Colonic mucosa (tissue), 4 donors: ENCODE data around the gene MAP4. TPM values are rescaled to one million over a fixed set of nuclear protein-coding genes. Genes with fewer than 3 reads are reported as not detected.

Source experiments
- DNase-seq: peaks from one replicate; pipeline ENCODE4 v3.0.0-alpha.2; 2020
- H3K27ac ChIP-seq: fragments of 200-600 bp; one replicate; pipeline ENCODE4 v1.8.0; 2021
- H3K27me3 ChIP-seq: fragments of 200-600 bp; one replicate; pipeline ENCODE4 v1.8.0; 2021
- H3K36me3 ChIP-seq: fragments of 200-600 bp; one replicate; pipeline ENCODE4 v1.8.0; 2021
- H3K4me1 ChIP-seq: fragments of 200-600 bp; one replicate; pipeline ENCODE4 v1.8.0; 2021; ENCODE audit warnings: mild to moderate bottlenecking
- H3K4me3 ChIP-seq: fragments of 200-600 bp; one replicate; pipeline ENCODE4 v1.8.0; 2021
- H3K9ac ChIP-seq, 2 donors: one replicate each; pipeline ENCODE4 v1.7.0; 2013; ENCODE audit warnings: control low read depth in 2 of 2, low read depth in 2 of 2, low read length in 2 of 2
- H3K9me3 ChIP-seq: fragments of 200-600 bp; one replicate; pipeline ENCODE4 v1.8.0; 2021
- intact Hi-C: fragments of 100-400 bp; cut with DNase I; formaldehyde crosslinking; loops from one replicate; pipeline ENCODE4 v1.14.1; 2022
- total RNA-seq, 2 donors: library from RNA; stranded (reverse); fragmentation: NEBNext Ultra II Directional in 1 of 2; extraction: Animal tissue kit (Norgen Biotek cat#: 25700) in 1 of 2; gene quantifications; one replicate each; pipeline ENCODE4 v1.2.1, GENCODE V29; 2021
- TF ChIP-seq, protein P1 (sequence below): fragments of 200-600 bp; IDR thresholded peaks from one replicate; pipeline ENCODE4 v1.8.0; 2022; ENCODE audit warnings: antibody characterized with exemption, mild to moderate bottlenecking
- donor health status: healthy.
- donor health status: DM: no; HTN: no; CAD: no.
- donor health status: DM: no; HTN: no; CAD: no.

MAP4 gene
- total RNA-seq, 2 donors from 2014 or later, result 117 to 132 TPM

DNA sequence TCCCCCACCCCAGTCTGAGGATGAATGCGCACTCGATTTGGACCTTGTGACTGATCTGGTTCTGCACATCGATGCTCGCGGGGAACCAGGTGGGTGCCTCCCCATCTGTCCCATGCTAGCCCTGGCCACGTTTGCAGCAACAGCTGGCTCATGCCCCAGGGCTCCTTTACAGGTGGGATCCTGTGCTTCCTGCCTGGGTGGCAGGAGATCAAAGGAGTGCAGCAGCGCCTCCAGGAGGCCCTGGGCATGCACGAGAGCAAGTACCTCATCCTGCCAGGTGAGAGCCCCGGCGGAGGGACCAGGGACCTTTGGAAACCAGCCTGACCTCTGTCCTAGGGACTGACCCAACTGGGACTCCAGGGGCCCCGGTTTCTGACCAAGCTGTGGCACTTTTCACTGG lies 169.0 kb downstream of the MAP4 start:
- Histone ChIP-seq H3K27ac (no peak overlapping the region), H3K9ac (no peak overlapping the region), H3K4me3 (no peak overlapping the region), H3K36me3 (peaks cover 22% of the 10 kb centered on the region), H3K4me1 (no peaks in the 10 kb centered on the region), H3K27me3 (no peaks in the 10 kb centered on the region), H3K9me3 (no peaks in the 10 kb centered on the region)
- TF ChIP-seq, protein P1, sequence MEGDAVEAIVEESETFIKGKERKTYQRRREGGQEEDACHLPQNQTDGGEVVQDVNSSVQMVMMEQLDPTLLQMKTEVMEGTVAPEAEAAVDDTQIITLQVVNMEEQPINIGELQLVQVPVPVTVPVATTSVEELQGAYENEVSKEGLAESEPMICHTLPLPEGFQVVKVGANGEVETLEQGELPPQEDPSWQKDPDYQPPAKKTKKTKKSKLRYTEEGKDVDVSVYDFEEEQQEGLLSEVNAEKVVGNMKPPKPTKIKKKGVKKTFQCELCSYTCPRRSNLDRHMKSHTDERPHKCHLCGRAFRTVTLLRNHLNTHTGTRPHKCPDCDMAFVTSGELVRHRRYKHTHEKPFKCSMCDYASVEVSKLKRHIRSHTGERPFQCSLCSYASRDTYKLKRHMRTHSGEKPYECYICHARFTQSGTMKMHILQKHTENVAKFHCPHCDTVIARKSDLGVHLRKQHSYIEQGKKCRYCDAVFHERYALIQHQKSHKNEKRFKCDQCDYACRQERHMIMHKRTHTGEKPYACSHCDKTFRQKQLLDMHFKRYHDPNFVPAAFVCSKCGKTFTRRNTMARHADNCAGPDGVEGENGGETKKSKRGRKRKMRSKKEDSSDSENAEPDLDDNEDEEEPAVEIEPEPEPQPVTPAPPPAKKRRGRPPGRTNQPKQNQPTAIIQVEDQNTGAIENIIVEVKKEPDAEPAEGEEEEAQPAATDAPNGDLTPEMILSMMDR, result no peak
- DNase-seq, result no peak
- intact Hi-C loops, result no loop called here

DNA sequence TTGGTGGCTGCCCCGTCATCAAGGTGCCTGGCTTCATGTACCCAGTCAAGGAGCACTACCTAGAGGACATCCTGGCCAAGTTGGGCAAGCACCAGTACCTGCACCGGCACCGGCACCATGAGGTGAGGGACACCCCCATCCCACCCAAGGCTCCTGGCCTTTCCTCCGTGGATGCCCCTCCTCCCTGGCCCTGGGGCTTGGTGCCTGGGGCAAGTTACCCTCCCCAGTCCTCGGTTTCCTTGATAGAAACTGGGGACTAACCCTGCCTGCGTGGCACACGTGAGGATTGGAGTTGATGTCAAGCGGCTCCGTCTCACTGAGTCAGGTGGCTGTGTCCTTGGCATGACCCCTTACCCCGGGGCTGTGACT lies 169.4 kb downstream of the MAP4 start:
- H3K4me3 ChIP-seq, result no peak overlapping the region
- H3K36me3 ChIP-seq, result peaks cover 22% of the 10 kb centered on the region
- TF ChIP-seq, protein P1, result no peak
- no peaks in the 10 kb centered on the region for H3K9me3 ChIP-seq
- DNase-seq, result no peak
- H3K27me3 ChIP-seq, result no peaks in the 10 kb centered on the region
- H3K27ac ChIP-seq, result no peak overlapping the region
- H3K9ac ChIP-seq, result no peak overlapping the region
- no peaks in the 10 kb centered on the region for H3K4me1 ChIP-seq
- intact Hi-C loops, result no loop called here

GRCh38 chr3:47846186-47846879 lies 169.9 kb downstream of the MAP4 start:
- Histone ChIP-seq H3K9me3 (no peaks in the 10 kb centered on the region), H3K27ac (no peak overlapping the region), H3K36me3 (peaks cover 26% of the 10 kb centered on the region), H3K4me1 (no peaks in the 10 kb centered on the region), H3K9ac (no peak overlapping the region), H3K27me3 (no peaks in the 10 kb centered on the region), H3K4me3 (no peak overlapping the region)
- intact Hi-C loops, result no loop called here
- DNase-seq, result no peak
- TF ChIP-seq, protein P1, result no peak

DNA sequence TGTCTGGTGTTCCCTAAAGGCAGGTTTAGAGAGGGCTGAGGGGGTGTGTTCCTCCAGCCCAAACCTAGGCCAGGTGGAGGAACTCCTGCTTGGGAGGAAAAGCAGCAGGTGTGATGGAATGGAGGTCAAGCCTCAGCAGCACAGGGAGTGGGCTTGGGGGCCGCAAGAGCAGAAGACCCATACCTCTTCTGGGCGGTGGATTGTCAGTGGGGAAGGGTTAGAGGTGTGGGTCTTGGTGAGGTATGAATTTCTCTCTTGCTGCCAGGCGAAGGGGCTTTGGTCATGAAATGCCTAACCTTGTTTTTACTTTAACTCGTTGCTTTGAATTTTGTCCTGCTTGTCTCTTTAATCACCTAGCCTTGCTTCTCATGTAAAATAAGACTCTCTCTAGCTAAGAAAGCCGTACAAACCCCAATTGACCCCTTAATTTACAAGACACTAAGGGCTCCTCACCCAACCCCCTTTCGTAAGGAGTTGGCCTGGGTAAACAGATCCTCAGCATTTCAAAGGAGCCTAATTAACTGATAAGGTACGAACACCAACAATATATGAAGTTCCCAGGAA lies 174.3 kb downstream of the MAP4 start:
- no peak overlapping the region for H3K27ac ChIP-seq
- TF ChIP-seq, protein P1, result no peak
- DNase-seq, result no peak
- H3K9me3 ChIP-seq, result no peaks in the 10 kb centered on the region
- H3K4me1 ChIP-seq, result no peaks in the 10 kb centered on the region
- intact Hi-C loops, result no loop called here
- no peaks in the 10 kb centered on the region for H3K27me3 ChIP-seq
- no peak overlapping the region for H3K4me3 ChIP-seq
- no peak overlapping the region for H3K9ac ChIP-seq
- peaks cover 28% of the 10 kb centered on the region for H3K36me3 ChIP-seq

- peaks cover 20% of the 10 kb centered on the region for H3K36me3 ChIP-seq
- no peak overlapping the region for H3K27ac ChIP-seq
- no peaks in the 10 kb centered on the region for H3K4me1 ChIP-seq
- no peak overlapping the region for H3K4me3 ChIP-seq
- TF ChIP-seq, protein P1, result no peak
- H3K27me3 ChIP-seq, result no peaks in the 10 kb centered on the region
- no peak overlapping the region for H3K9ac ChIP-seq
- no peak for DNase-seq
- no peaks in the 10 kb centered on the region for H3K9me3 ChIP-seq
- intact Hi-C loops, result loop anchor here (5.0 kb wide), 2 partner anchors 154 to 314 kb away; no protein-coding TSS in a partner anchor
Observed at GRCh38 chr3:47838503-47838902, 177.7 kb downstream of the MAP4 start.
